OCI-LY7 (cell line): ENCODE results near the gene ADAMTSL3. TPM values are rescaled to one million over a fixed set of nuclear protein-coding genes. Genes with fewer than 3 reads are reported as not detected.

Experiments
- BruUV-seq: library from RNA; stranded (reverse); fragments of 400-500 nt; replicated peaks from 2 replicates; lab custom pipeline; 2021; lab: Mats Ljungman, UMichigan
- CTCF ChIA-PET: fragments of 300-600 bp; sonication (Branson Sonifier 250); formaldehyde crosslinking; loops from one replicate; lab custom pipeline; 2022; ENCODE audit warnings: antibody characterized with exemption; ENCODE audit not compliant: unreplicated experiment; lab: Charles Lee
- POLR2A ChIA-PET: fragments of 300-600 bp; sonication (Branson Sonifier 250); formaldehyde crosslinking; loops from one replicate; lab custom pipeline; 2022; ENCODE audit warnings: antibody characterized with exemption; lab: Charles Lee
- DNase-seq: peaks from one replicate; pipeline ENCODE4 v3.0.0-alpha.2; 2015; ENCODE audit warnings: low spot score
- H2AFZ ChIP-seq: fragments of 200-600 bp; sonication (generic), shearing (Covaris generic); 2 replicates; pipeline ENCODE4 v1.6.1; 2014; ENCODE audit warnings: mild to moderate bottlenecking, antibody characterized with exemption, low read length, moderate library complexity
- H3K27ac ChIP-seq: fragments of 200-600 bp; sonication (generic); 2 replicates; pipeline ENCODE4 v1.5.1; 2014; ENCODE audit warnings: mixed run types, low read depth, mild to moderate bottlenecking, moderate library complexity, low read length, inconsistent platforms; ENCODE audit not compliant: poor library complexity, severe bottlenecking
- H3K36me3 ChIP-seq: fragments of 200-600 bp; sonication (generic); 2 replicates; pipeline ENCODE4 v1.6.1; 2014; ENCODE audit warnings: mild to moderate bottlenecking, antibody characterized with exemption, low read length, moderate library complexity, mixed read lengths; ENCODE audit not compliant: insufficient read depth
- H3K4me1 ChIP-seq: fragments of 200-600 bp; sonication (generic); 2 replicates; pipeline ENCODE4 v1.5.1; 2014; ENCODE audit warnings: mild to moderate bottlenecking, low read length; ENCODE audit not compliant: insufficient read depth, poor library complexity, severe bottlenecking
- H3K4me2 ChIP-seq: fragments of 200-600 bp; sonication (generic); 2 replicates; pipeline ENCODE4 v1.6.1; 2014; ENCODE audit warnings: mild to moderate bottlenecking, low read length
- H3K4me3 ChIP-seq: fragments of 200-600 bp; sonication (generic); 2 replicates; pipeline ENCODE4 v1.5.1; 2014; ENCODE audit warnings: mild to moderate bottlenecking, low read depth, low read length; ENCODE audit not compliant: poor library complexity, severe bottlenecking
- H3K79me2 ChIP-seq: fragments of 200-600 bp; sonication (generic); 2 replicates; pipeline ENCODE4 v1.6.1; 2016; ENCODE audit warnings: low read depth, mild to moderate bottlenecking, low read length, moderate library complexity, mixed read lengths; ENCODE audit not compliant: insufficient read depth
- H3K9me2 ChIP-seq: fragments of 200-600 bp; sonication (generic); 2 replicates; pipeline ENCODE4 v1.6.1; 2016; ENCODE audit warnings: mild to moderate bottlenecking, low read length, mixed read lengths; ENCODE audit not compliant: insufficient read depth
- H3K9me3 ChIP-seq: fragments of 200-600 bp; sonication (generic); 2 replicates; pipeline ENCODE4 v1.6.1; 2014; ENCODE audit warnings: mild to moderate bottlenecking, mixed run types, low read length, mixed read lengths
- H4K20me1 ChIP-seq: fragments of 200-600 bp; sonication (generic); 2 replicates; pipeline ENCODE4 v1.6.1; 2014; ENCODE audit warnings: mild to moderate bottlenecking, antibody characterized with exemption, low read length, moderate library complexity, mixed read lengths; ENCODE audit not compliant: insufficient read depth
- EZH2phosphoT487 ChIP-seq: fragments of 200-600 bp; sonication (generic); IDR thresholded peaks from 2 replicates; pipeline ENCODE4 v1.6.1; 2018; ENCODE audit warnings: low read depth, borderline replicate concordance, mild to moderate bottlenecking, mixed run types, antibody characterized with exemption, low read length, moderate library complexity, mixed read lengths
- intact Hi-C: fragments of 100-400 bp; cut with micrococcal nuclease; formaldehyde crosslinking; loops from one replicate; pipeline ENCODE4 v1.10.0; 2022; ENCODE audit not compliant: unreplicated experiment
- total RNA-seq, 2 experiments: library from RNA; depleted of rRNA in 1 of 2; stranded (reverse); fragments of >200 nt in 1 of 2; shearing (Covaris generic) in 1 of 2; gene quantifications; 2 replicates each; pipeline ENCODE4 v1.2.3, GENCODE V29; 2014 to 2022
- TF ChIP-seq, protein P1 (sequence below): fragments of 200-600 bp; sonication (generic); conservative IDR thresholded peaks from 2 replicates; pipeline ENCODE4 v1.5.1; 2014; ENCODE audit warnings: mild to moderate bottlenecking, antibody characterized with exemption, low read length, moderate library complexity, mixed read lengths

Gene ADAMTSL3
- total RNA-seq, 2 experiments from 2014 or later, result not detected

DNA sequence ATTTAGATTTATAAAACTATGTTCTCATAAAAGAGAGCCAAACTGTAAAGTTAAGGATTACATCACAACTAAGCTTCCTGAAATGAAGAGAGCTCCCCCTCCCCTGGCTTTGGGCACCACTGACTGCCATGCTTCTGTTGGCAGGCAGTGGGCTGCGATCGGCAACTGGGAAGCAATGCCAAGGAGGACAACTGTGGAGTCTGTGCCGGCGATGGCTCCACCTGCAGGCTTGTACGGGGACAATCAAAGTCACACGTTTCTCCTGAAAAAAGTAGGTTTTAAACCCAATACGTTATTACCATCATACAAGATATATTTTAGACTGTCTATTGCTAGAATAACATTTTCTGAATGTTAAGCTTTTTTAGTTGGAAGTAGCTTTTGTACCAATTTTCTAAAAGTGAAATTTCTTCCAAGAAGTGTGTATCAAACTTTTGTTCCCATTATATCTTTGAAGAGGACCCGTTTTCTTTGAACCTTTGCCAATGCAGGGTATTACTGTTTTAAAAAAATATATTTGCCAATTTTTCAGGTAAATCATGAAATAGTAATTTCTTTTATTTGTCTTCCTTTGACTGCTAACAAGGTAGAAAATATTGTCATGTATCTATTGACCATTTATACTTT lies 184.1 kb downstream of the ADAMTSL3 start:
- peak; percentile 3 for DNase-seq

DNA sequence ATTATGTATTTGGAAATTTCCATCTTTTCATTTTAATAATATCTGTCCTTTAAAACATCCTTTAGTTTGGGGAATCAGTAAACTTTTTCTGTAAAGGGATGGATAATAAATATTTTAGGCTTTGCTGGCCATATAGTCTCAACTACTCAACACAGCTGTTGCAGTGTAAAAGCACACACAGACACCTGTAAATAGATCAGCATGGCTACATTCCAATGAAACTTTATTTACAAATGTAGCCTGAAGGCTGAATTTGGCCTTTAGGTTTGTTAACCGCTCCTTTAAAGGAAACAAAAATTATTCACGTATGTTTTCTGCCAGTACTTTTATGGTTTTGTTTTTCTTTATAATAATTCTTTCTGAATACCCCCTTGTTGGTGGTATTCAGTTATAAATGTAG lies 184.8 kb downstream of the ADAMTSL3 start:
- TF ChIP-seq EZH2phosphoT487, result no peak
- TF ChIP-seq, protein P1, sequence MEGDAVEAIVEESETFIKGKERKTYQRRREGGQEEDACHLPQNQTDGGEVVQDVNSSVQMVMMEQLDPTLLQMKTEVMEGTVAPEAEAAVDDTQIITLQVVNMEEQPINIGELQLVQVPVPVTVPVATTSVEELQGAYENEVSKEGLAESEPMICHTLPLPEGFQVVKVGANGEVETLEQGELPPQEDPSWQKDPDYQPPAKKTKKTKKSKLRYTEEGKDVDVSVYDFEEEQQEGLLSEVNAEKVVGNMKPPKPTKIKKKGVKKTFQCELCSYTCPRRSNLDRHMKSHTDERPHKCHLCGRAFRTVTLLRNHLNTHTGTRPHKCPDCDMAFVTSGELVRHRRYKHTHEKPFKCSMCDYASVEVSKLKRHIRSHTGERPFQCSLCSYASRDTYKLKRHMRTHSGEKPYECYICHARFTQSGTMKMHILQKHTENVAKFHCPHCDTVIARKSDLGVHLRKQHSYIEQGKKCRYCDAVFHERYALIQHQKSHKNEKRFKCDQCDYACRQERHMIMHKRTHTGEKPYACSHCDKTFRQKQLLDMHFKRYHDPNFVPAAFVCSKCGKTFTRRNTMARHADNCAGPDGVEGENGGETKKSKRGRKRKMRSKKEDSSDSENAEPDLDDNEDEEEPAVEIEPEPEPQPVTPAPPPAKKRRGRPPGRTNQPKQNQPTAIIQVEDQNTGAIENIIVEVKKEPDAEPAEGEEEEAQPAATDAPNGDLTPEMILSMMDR, result no peak
- Histone ChIP-seq H3K4me3 (no peak overlapping the region), H3K9me2 (no peaks in the 10 kb centered on the region), H3K4me2 (no peak overlapping the region), H3K79me2 (no peaks in the 10 kb centered on the region), H4K20me1 (no peaks in the 10 kb centered on the region), H3K4me1 (no peaks in the 10 kb centered on the region), H3K9me3 (no peaks in the 10 kb centered on the region), H3K27ac (no peak overlapping the region), H2AFZ (no peak overlapping the region), H3K36me3 (no peaks in the 10 kb centered on the region)
- CTCF ChIA-PET, result no interaction called here
- intact Hi-C loops, result no loop called here
- BruUV-seq, result no TSS peak
- DNase-seq, result no peak
- POLR2A ChIA-PET, result no interaction called here

More for the DNA sequence above, 184.1 kb downstream of the ADAMTSL3 start:
- BruUV-seq, result no TSS peak
- H3K27ac ChIP-seq, result no peak overlapping the region
- H3K36me3 ChIP-seq, result no peaks in the 10 kb centered on the region
- H3K79me2 ChIP-seq, result no peaks in the 10 kb centered on the region
- H3K4me1 ChIP-seq, result no peaks in the 10 kb centered on the region
- TF ChIP-seq EZH2phosphoT487, result no peak
- TF ChIP-seq, protein P1, result peak; percentile 72
- no peak overlapping the region for H2AFZ ChIP-seq
- intact Hi-C loops, result no loop called here
- H3K4me2 ChIP-seq, result no peak overlapping the region
- no peaks in the 10 kb centered on the region for H4K20me1 ChIP-seq
- H3K9me2 ChIP-seq, result no peaks in the 10 kb centered on the region
- ChIA-PET POLR2A (no interaction called here), CTCF (no interaction called here)
- no peak overlapping the region for H3K4me3 ChIP-seq
- H3K9me3 ChIP-seq, result no peaks in the 10 kb centered on the region

DNA sequence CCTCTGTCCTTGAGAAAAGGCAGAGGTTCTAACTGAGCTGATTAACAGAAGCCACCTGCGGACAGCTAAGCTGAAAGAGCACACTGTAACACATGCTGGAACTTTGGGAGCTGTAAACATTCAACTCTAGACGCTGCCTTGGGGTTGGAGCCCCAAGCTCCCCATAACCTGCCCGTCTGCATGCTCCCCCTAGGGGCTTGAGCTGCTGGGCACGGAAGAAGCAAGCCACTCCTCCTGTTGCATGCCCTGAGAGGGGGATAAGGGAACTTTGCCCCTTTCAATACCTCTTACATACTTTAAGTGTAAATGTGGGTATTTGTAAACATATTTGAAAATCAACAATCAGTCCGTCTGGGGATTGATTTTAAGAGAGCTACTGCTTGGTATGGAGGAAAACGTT lies 188.4 kb downstream of the ADAMTSL3 start:
- no peaks in the 10 kb centered on the region for H3K9me2 ChIP-seq
- no peaks in the 10 kb centered on the region for H3K9me3 ChIP-seq
- no peaks in the 10 kb centered on the region for H3K36me3 ChIP-seq
- H3K79me2 ChIP-seq, result no peaks in the 10 kb centered on the region
- CTCF ChIA-PET, result no interaction called here
- H3K4me2 ChIP-seq, result no peak overlapping the region
- H2AFZ ChIP-seq, result no peak overlapping the region
- H3K27ac ChIP-seq, result no peak overlapping the region
- H3K4me1 ChIP-seq, result no peaks in the 10 kb centered on the region
- TF ChIP-seq, protein P1, result no peak
- POLR2A ChIA-PET, result interaction anchor here (1.1 kb wide), 1 partner anchor 11 kb away, joined by 4 read pairs; no protein-coding TSS in a partner anchor
- H3K4me3 ChIP-seq, result no peak overlapping the region
- intact Hi-C loops, result no loop called here
- BruUV-seq, result no TSS peak
- no peaks in the 10 kb centered on the region for H4K20me1 ChIP-seq
- no peak for DNase-seq
